Fibroblast of lung (primary cell): ENCODE results near the gene PCDHA6.

Experiments
- EZH2 ChIP-seq: IDR thresholded peaks from 2 replicates; pipeline ENCODE4 v1.5.1; 2012; ENCODE audit warnings: low read length, control low read depth, mild to moderate bottlenecking; ENCODE audit errors: missing control alignments
- TF ChIP-seq, protein P1 (sequence below), 2 donors: IDR thresholded peaks in 1 of 2; conservative IDR thresholded peaks in 1 of 2; 1 replicate in 1 of 2; 2 replicates in 1 of 2; pipeline ENCODE4 v1.5.1; 2011 to 2012; ENCODE audit warnings: low read length in 2 of 2, control low read depth in 1 of 2, inconsistent platforms in 1 of 2, low read depth in 1 of 2, mild to moderate bottlenecking in 1 of 2

DNA sequence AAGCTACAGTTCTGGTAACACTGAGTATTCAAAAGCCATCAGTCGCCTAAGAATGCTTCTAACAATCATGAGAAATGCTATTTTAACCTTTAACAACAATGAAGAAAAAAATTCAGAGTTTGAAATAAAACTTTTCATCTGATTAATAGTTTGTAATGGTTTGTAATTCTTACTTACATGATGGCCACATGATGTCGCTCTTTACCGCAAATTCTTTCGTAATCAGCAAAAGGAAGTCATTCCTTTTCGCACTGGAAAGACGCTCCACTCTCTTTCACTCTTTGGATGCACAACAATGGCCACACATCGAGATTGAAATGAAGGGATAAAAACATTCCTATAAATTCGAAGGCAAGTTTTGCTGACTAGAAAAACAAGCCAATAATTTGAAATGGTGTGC lies 6.2 kb downstream of the PCDHA6 start, which contains the start of gene PCDHA7:
- TF ChIP-seq, protein P1, sequence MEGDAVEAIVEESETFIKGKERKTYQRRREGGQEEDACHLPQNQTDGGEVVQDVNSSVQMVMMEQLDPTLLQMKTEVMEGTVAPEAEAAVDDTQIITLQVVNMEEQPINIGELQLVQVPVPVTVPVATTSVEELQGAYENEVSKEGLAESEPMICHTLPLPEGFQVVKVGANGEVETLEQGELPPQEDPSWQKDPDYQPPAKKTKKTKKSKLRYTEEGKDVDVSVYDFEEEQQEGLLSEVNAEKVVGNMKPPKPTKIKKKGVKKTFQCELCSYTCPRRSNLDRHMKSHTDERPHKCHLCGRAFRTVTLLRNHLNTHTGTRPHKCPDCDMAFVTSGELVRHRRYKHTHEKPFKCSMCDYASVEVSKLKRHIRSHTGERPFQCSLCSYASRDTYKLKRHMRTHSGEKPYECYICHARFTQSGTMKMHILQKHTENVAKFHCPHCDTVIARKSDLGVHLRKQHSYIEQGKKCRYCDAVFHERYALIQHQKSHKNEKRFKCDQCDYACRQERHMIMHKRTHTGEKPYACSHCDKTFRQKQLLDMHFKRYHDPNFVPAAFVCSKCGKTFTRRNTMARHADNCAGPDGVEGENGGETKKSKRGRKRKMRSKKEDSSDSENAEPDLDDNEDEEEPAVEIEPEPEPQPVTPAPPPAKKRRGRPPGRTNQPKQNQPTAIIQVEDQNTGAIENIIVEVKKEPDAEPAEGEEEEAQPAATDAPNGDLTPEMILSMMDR (conservative IDR thresholded peaks at IDR 0.05 in 1 of 2, IDR thresholded peaks at IDR 0.05 in 1 of 2; ENCODE audit: low read depth in 1 of 2, low read length in 2 of 2) = peak in 1 of 2 donors; percentile 1
- no peak for TF ChIP-seq EZH2
